NCI-H748 (cell line): ENCODE measurements around the gene MTRF1.

Experiments used
- DNase-seq: peaks from one replicate; lab custom pipeline; 2025; ENCODE audit not compliant: unreplicated experiment; lab: John Stamatoyannopoulos, UW

Gene MTRF1

DNA sequence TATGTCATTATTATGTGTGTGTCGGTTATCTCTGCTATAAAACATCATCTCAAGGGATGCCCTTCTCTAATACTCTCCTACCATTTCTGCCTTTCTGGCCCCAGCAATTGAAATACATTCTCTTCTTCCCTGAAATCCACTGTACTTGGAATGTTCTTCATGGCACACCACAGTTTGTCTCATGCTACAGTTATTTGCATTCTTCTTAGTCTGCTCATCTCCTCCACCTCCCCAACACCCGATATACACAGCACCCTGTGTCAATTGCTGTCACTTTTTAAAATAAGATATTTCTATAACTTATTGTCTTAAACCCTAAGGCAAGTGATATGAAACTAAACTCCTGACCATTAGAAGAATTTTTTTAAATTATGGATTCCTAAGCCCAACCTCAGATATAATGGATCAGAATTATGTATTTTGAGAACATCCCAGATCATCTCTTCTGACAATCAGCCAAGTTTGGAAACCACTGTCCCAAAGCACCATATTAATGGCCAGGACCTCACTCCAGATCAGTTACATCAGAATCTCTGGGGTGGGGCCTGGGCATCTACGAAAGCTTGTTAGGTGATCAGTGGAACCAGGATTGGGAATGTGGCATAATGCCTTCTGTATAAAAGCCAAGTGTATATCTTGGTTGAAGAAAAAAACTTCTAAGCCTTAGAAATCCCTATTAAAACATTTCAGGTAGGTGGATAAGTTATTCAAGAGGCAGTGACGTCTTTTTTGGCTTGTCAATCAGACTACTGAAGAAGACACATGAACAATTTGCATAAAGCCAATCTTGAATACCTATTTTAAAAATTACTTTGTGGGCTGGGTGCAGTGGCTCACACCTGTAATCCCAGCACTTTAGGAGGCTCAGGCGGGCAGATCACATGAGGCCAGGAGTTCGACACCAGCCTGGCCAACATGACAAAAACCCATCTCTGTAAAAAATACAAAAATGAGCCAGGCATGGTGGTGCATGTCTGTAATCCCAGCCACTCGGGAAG, 39.0 kb downstream of the MTRF1 start:
- no peak for DNase-seq

- DNase-seq = peak; percentile 47
Measured at GRCh38 chr13:41222259-41222852, 41.0 kb downstream of the MTRF1 start.

- DNase-seq = no peak
Measured at GRCh38 chr13:41220401-41220800, 43.0 kb downstream of the MTRF1 start.

DNA sequence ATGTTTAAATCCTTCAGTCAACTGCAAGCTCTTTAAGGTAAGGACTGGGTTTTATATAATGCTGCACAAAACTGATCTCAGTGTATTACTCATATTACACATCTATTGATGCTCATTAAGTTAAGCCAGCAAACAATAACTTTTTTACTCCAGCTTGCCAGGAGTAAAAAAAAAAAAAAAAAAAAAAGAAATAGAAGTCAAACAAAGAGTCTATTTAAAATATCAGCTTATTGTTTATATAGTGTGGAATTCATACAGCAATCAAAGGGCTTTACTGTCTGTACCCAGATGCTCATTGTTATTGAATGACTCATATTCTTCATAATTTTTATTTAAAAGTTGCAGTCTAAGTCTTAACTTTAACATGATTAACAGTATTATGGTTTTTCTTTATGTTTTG, 47.2 kb downstream of the MTRF1 start:
- DNase-seq = no peak

DNA sequence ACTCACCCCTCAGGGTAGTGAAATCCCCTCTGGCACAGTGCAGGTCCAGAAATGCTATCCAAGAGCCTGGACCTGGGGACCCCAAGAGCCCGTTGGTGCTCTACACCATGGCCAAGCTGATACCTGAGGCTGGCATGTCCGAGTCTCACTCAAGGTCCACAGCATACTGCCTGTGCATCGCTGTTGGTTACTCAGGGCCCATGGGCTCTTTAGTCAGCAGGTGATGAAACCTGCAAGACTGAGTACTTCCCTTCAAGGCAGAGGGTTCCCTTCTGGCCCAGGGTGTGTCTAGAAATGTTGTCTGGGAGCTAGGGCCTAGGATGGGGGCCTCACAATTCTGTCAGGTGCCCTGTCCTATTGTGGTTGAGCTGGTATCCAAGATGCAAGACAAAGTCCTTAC, 49.5 kb downstream of the MTRF1 start:
- DNase-seq = no peak

GRCh38 chr13:41213316-41213715, 50.1 kb downstream of the MTRF1 start:
- no peak for DNase-seq

- no peak for DNase-seq
Measured at GRCh38 chr13:41212881-41213280, 50.5 kb downstream of the MTRF1 start.

DNA sequence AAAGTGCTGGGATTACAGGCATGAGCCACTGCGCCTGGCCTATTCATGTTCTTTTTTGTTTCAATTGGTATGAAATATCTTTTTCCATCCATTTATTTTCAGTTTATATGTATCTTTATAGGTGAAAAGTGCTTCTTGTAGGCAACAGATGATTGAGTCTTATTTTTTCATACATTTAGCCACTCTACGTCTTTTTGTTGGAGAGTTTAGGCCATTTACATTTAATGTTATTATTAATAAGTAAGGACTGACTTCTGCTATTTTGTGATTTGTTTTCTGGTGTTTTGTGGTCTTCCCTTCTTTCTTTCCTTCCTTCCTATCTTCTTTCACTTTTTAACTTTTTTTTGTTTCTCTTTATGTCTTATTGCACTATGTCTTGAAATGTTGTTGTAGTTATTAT, 52.3 kb downstream of the MTRF1 start:
- no peak for DNase-seq

- DNase-seq = no peak
Measured at GRCh38 chr13:41206467-41206866, 56.9 kb downstream of the MTRF1 start.

- DNase-seq = no peak
Measured at GRCh38 chr13:41203810-41204209, 59.6 kb downstream of the MTRF1 start.

- DNase-seq = no peak
Measured at GRCh38 chr13:41200126-41200525, 63.2 kb downstream of the MTRF1 start.

GRCh38 chr13:41199526-41199925, 63.9 kb downstream of the MTRF1 start:
- peak; percentile 29 for DNase-seq

- no peak for DNase-seq
Measured at GRCh38 chr13:41199079-41199478, 64.3 kb downstream of the MTRF1 start.

GRCh38 chr13:41196620-41197019, 66.8 kb downstream of the MTRF1 start:
- no peak for DNase-seq

DNA sequence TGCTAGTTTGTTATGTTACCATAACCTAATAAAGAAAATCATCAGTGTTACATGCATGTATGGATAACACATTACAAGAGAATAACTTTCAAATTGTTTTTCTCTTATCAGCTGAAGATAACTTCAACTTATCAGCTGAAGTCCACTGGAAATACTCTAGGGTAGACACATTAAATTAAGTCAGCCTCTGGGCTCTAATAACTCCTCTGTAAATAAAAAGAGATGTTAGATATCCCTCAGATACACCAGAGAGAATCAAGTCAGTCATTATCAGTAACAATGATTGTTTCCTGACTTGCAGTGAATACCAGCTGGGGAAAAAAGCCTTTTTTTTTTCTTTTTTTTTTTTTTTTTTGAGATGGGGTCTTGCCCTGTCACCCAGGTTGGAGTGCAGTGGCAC, 67.4 kb downstream of the MTRF1 start:
- DNase-seq = no peak

DNA sequence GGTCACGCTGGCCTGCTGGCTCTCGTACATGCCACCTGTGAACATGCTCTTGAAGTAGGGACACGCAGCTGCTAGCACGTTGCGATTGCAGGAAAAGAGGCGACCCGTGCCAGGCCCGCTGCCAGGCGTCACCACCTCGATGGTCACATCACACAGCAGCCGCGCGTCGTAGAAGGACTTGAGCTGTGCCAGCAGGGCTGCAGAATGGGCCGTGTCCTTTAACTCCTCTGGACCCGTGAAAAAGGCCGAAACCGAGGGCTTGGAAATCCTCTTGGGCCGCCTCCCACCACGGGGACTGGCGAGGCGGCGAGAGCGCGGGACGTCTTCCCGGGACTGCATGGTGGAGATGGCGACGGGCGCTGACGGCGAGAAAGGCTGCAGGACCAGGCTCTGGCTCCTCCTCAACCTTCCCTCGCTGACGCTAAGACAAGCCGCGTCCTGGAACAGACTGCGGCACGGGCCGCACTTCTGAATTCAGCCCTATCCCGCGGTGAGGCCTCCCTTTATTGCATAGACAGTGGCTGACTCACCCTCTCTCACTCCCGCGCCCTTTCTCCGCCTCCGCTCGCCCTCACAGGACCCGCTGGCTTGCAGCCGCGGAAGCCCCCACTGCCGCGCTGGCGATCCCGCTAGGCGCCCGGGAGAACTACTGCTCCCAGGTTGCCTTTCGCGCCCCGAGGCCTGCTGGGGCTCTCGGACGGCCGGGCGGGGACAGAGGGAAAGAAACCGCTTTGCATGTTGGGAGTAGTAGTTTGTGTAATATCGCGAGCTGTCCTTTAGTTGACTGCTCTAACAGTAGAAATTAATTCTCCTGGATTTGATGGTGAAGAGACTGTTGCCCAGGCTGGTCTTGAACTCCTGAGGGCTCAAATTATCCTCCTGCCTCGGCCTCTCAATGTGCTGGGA, 69.2 kb downstream of the MTRF1 start, which contains the start of gene KBTBD7:
Gene KBTBD7, minus strand, starts transcription at position 651 of the 906 bp plus-strand sequence. Its CDS starts 312 bp downstream, at position 339.
- DNase-seq = peak; percentile 94

GRCh38 chr13:41193469-41193868, 69.9 kb downstream of the MTRF1 start:
- no peak for DNase-seq

DNA sequence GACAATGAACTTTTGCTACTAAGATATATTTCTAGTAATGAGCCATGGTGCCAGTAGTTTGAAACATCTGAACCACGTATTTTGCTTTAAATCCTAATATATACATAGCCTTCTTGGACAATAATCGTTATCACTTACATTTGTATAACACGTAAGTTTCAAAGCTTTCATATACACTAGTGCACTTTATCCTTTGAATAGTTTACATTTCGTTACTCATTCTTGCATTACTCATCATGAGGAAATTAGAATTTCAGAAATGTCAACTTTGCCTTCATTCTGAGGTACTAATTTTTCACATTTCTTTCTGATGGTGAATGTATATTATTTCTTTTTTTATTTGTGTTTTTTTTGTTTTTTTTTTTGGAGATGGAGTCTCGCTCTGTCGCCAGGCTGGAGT, 74.8 kb downstream of the MTRF1 start:
- DNase-seq = no peak

DNA sequence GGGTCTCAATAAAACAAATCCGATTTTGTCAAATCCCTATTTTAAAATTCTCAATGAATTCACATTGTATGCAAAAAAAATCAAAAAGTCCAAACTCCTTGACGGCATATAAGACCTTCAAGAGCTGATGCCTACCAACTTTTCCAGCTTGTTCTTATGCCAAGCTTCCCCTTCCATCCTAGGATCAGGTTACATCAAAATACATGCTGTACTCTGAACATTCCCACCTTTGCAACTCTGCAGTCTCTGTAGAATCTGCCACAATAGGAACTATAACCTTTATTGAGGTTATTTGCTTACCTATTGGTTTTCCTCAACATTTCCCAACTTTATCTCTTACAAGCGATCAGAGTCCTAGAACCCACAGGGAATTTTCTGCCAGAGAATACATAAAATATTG, 76.9 kb downstream of the MTRF1 start:
- DNase-seq = no peak

DNA sequence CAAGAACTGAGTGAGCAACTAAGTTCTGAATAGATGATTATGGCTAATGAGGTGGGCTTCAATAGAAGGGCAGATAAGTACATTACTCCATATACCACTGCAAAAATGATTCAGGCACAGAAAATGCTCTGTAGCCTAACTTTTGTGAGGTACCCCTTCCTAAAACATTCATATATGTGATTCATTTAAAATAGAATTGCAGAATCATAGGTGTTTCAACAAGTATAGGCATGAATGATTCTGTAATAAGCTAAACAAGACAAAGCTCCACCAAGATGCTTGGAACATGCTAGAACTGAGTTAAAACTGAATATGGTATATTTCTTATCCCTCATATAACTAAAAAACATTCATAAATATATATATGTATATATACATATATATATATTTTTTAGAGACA, 81.1 kb downstream of the MTRF1 start:
- no peak for DNase-seq

GRCh38 chr13:41179593-41180250, 83.7 kb downstream of the MTRF1 start:
- no peak for DNase-seq
